Measurements from ENCODE around the gene EPB42.

The EPB42 gene

DNA sequence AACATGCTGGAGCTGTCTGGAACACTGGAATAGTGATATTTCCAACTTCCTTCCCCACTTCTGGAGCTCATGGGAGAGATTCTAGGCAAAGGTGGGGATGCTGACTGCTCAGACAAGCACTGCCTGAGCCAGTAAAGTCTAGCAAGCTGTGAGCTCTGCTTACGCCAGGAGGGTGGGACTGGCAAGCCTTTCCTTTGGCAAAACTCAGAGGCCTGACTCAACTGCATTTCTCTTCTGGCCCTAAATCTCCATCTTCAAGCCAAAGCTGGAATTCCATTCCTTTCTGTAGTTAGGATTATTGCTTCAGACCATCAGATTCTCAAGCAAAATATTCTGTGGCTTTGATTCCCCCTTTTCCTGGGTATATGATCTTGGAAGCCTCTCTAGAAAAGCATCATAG lies 20.3 kb upstream of the EPB42 start:
- TF ChIP-seq, protein P1, sequence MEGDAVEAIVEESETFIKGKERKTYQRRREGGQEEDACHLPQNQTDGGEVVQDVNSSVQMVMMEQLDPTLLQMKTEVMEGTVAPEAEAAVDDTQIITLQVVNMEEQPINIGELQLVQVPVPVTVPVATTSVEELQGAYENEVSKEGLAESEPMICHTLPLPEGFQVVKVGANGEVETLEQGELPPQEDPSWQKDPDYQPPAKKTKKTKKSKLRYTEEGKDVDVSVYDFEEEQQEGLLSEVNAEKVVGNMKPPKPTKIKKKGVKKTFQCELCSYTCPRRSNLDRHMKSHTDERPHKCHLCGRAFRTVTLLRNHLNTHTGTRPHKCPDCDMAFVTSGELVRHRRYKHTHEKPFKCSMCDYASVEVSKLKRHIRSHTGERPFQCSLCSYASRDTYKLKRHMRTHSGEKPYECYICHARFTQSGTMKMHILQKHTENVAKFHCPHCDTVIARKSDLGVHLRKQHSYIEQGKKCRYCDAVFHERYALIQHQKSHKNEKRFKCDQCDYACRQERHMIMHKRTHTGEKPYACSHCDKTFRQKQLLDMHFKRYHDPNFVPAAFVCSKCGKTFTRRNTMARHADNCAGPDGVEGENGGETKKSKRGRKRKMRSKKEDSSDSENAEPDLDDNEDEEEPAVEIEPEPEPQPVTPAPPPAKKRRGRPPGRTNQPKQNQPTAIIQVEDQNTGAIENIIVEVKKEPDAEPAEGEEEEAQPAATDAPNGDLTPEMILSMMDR (IDR thresholded peaks at IDR 0.05; ENCODE audit: low read depth, low read length), result no peak
- DNase-seq (ENCODE audit: extremely low read depth, low read depth), result peak; percentile 44

DNA sequence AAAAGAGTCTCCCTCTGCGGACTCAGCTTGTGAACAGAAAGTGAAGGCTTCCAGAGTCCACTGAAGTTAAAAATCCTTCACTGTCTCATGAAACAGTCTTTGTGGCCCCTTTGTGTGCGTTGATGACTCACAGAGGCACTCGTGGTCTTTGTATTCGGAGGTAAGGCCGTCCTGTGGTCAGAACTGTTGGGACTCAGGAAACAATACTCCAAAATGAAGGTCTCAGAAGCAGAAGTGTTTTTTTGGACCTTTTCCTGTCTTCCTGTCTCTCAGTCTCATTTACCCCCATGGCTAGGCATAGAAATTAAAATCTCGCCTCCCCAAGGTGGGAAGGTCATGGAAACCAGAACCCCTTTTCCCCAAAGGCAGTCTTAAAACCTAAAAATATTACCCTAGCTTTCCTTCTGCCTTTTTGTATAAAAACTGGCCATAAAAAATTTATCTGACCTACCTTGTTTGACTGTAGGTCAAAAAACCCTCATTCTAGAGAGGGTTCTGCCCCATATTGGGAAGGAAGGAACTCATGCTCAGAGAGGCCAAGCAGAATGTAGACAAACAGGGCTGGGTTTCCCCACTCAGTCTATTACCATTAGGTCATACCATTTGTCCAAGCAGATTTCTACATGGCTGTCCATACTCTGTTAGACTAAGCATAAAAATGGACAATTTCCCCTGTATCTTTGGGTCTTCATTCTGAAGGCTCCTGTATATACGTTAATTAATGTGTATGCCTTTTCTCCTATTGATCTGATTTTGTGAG lies 19.1 kb upstream of the EPB42 start:
- no peak for DNase-seq (ENCODE audit: extremely low read depth, low read depth)
- TF ChIP-seq, protein P1 (IDR thresholded peaks at IDR 0.05; ENCODE audit: low read depth, low read length), result no peak

DNA sequence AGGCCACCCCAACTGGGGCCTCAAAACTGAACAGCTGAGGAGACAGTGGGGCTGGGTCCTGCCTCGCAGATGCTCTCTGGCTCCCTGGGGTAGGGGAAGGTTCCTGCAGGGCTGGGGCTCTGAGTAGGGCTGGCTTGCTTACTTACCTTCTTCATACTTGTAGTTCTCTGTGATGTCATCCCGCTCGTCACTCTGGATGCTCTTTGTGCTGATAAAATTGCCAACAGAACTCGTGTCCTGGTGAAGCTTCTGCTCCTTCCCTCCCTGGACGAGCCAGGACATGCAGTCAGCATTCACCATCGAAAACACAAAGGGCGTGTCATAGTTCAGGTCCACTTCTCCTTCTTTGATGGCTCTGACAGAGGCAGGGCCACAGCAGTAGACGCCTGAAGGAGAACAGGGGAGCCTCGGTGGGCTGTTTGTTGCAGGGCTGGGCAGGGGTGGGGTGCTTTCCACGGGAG lies 17.9 kb upstream of the EPB42 start:
- TF ChIP-seq, protein P1 (IDR thresholded peaks at IDR 0.05; ENCODE audit: low read depth, low read length), result no peak
- DNase-seq (ENCODE audit: extremely low read depth, low read depth), result no peak

DNA sequence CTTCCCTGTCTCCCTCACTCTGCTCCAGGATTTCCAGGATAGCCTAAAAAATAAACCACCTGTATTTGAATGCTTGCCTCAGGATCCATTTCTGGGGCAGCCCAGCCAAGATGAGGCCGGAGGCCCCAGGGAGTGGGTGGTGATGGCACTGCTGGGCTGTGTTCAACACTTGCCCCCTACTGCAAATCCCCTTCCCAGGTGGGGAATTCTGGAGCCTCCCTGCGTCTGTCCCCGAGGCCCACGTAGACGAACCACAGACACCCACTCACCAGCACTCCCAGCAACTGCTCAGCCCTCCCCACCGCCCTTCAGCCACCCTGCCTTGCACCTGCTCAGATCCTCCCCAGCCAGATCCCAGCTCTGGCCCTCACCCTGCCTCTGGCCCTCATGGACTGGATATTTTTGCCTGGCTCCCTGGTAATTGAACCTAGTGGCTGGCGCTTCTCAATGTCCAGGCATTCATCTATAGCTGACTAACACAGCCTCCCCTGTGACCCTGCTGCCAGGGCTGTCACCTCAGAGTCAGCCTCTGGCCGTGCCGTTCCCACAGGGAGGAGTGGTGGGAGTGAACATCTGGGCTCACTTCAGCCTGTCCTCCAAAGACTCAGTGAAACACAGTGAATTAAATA lies 17.1 kb upstream of the EPB42 start:
- TF ChIP-seq, protein P1 (IDR thresholded peaks at IDR 0.05; ENCODE audit: low read depth, low read length), result no peak
- no peak for DNase-seq (ENCODE audit: extremely low read depth, low read depth)

DNA sequence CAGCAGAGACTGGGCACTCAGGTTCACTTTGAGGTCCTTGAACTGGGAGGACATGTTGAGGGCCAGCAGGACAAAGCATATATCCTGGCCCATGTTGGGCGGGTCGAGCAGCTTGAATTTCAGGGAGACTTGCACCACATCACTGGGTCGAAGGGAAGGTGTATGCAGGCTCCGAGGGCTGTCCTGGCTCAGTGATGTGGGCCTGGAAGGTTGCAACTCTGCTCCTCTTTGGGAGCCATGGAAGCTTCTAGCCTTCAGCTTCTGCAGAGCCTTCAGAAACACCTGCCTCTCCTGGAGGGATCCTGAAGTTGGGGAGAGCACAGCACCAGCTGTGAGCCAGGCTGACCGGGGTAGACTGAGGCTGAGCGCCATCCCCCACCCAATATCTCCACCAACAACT lies 14.7 kb upstream of the EPB42 start:
- TF ChIP-seq, protein P1 (IDR thresholded peaks at IDR 0.05; ENCODE audit: low read depth, low read length), result no peak
- DNase-seq (ENCODE audit: extremely low read depth, low read depth), result no peak

DNA sequence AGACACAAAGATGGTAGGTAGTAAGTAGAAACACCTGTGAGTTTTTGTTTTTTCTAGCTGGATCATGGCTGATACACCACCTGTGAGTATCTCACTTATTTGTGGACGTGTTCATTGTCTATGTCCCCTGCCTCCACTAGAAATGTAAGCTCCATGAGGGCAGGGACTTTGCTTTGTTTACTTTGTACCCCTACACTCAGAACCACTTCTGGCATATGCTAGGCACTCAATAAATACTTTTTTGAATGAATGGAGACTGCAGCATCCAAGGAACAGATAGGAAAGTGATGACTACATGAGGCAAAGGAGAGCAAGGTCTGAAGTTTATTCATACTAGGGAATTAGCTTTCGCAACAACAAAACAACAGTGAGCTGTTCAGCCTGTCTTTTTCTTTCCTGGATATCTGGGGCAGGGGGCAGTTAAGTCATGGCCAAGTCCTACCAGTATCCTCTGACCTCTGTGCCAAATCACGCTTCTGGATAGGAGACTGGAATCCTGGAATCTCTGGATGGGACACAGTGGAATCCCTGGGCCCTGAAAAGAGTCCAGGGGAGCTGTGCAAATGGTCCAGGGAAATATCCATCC lies 11.6 kb upstream of the EPB42 start:
- TF ChIP-seq, protein P1 (IDR thresholded peaks at IDR 0.05; ENCODE audit: low read depth, low read length), result no peak
- DNase-seq (ENCODE audit: extremely low read depth, low read depth), result no peak

DNA sequence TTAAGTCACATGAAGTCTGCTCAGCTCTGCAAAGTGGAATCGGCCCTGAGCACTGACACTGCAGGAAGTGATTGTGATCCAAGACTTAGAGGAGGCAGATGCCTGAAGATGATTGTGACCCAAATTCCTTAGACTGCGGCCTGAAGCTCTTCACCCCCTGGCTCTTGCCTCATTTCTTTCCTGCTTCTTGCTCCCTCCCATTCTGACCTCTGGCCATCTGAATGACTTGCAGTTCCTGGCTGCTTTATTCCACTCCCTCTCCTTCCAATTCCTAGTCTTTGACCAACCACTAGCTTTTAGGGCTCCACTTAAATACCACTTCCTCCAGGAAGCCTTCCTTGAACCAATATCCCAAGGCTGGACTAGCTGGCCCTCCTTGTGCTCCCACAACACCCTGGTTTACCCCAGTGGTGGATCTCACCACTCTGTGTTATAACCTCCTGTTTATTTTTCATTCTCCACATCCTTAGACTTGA lies 9.9 kb upstream of the EPB42 start:
- TF ChIP-seq, protein P1 (IDR thresholded peaks at IDR 0.05; ENCODE audit: low read depth, low read length), result no peak
- DNase-seq (ENCODE audit: extremely low read depth, low read depth), result no peak

Measured in AG09319 (cell line).